GM23338 (cell line): Measurements from ENCODE around the gene OLA1. TPM values are rescaled to one million over a fixed set of nuclear protein-coding genes. Genes with fewer than 3 reads are reported as not detected.

Experiments
- ATAC-seq: fragments of 200-7000 bp; cut with Tn5 transposase; 3 replicates; pipeline ENCODE4 v1.9.1; 2020
- DNase-seq: peaks from one replicate; pipeline ENCODE4 v3.0.0-alpha.2; 2015; ENCODE audit warnings: low spot score
- H2AFZ ChIP-seq: fragments of 200-600 bp; sonication (generic); 2 replicates; pipeline ENCODE4 v1.8.0; 2016; ENCODE audit warnings: antibody characterized with exemption, mild to moderate bottlenecking, moderate library complexity
- H3F3A ChIP-seq: fragments of 200-600 bp; sonication (generic); replicated peaks from 2 replicates; pipeline ENCODE4 v1.8.0; 2017; ENCODE audit warnings: antibody characterized with exemption, mixed run types, low read depth
- H3K27ac ChIP-seq: fragments of 200-600 bp; sonication (generic); 2 replicates; pipeline ENCODE4 v1.6.1; 2016; ENCODE audit warnings: low read depth
- H3K27me3 ChIP-seq: fragments of 200-600 bp; sonication (generic); 2 replicates; pipeline ENCODE4 v1.8.0; 2016; ENCODE audit warnings: mild to moderate bottlenecking, mixed run types, moderate library complexity; ENCODE audit not compliant: insufficient read depth
- H3K36me3 ChIP-seq: fragments of 200-600 bp; sonication (generic); 2 replicates; pipeline ENCODE4 v1.8.0; 2016; ENCODE audit warnings: mild to moderate bottlenecking; ENCODE audit not compliant: insufficient read depth
- H3K4me1 ChIP-seq: fragments of 200-600 bp; sonication (generic); 2 replicates; pipeline ENCODE4 v1.8.0; 2016; ENCODE audit warnings: mild to moderate bottlenecking, moderate library complexity; ENCODE audit not compliant: insufficient read depth
- H3K4me2 ChIP-seq: fragments of 200-600 bp; sonication (generic); 2 replicates; pipeline ENCODE4 v1.7.1; 2017; ENCODE audit warnings: mixed run types
- H3K4me3 ChIP-seq: fragments of 200-600 bp; sonication (generic); 2 replicates; pipeline ENCODE4 v1.6.1; 2016; ENCODE audit warnings: mixed run types
- H3K79me2 ChIP-seq: fragments of 200-600 bp; sonication (generic); replicated peaks from 2 replicates; pipeline ENCODE4 v1.8.0; 2017; ENCODE audit warnings: mild to moderate bottlenecking; ENCODE audit not compliant: insufficient read depth
- H3K9me2 ChIP-seq: fragments of 200-600 bp; sonication (generic); 2 replicates; pipeline ENCODE4 v1.8.0; 2017; ENCODE audit not compliant: insufficient read depth
- H4K20me1 ChIP-seq: fragments of 200-600 bp; sonication (generic); replicated peaks from 2 replicates; pipeline ENCODE4 v1.8.0; 2017; ENCODE audit warnings: mild to moderate bottlenecking; ENCODE audit not compliant: insufficient read depth
- H3K27ac Mint-ChIP-seq: 2 replicates; pipeline ENCODE4 v1.8.0; 2020; ENCODE audit warnings: inconsistent platforms, mild to moderate bottlenecking, moderate library complexity, mixed read lengths
- H3K27me3 Mint-ChIP-seq: 3 replicates; pipeline ENCODE4 v1.8.0; 2022; ENCODE audit warnings: low read depth, mild to moderate bottlenecking, moderate library complexity, mixed read lengths, inconsistent platforms; ENCODE audit not compliant: insufficient read depth, poor library complexity
- H3K36me3 Mint-ChIP-seq: 3 replicates; pipeline ENCODE4 v1.8.0; 2021; ENCODE audit warnings: low read depth, mild to moderate bottlenecking, inconsistent platforms, moderate library complexity, mixed read lengths
- H3K4me1 Mint-ChIP-seq: 3 replicates; pipeline ENCODE4 v1.8.0; 2020; ENCODE audit warnings: mild to moderate bottlenecking, inconsistent platforms, mixed read lengths
- H3K4me3 Mint-ChIP-seq: 3 replicates; pipeline ENCODE4 v1.8.0; 2021; ENCODE audit warnings: moderate library complexity, mild to moderate bottlenecking, inconsistent platforms, mixed read lengths
- H3K9me3 Mint-ChIP-seq: 3 replicates; pipeline ENCODE4 v1.8.0; 2020; ENCODE audit warnings: moderate library complexity, mild to moderate bottlenecking, inconsistent platforms, mixed read lengths
- CREB1 ChIP-seq: fragments of 250-450 bp; sonication (Bioruptor Pico); IDR thresholded peaks from 2 replicates; pipeline ENCODE4 v1.5.0; 2020; ENCODE audit warnings: low read depth, mild to moderate bottlenecking, moderate library complexity
- EZH2 ChIP-seq: fragments of 200-600 bp; sonication (generic); IDR thresholded peaks from one replicate; pipeline ENCODE4 v1.8.0; 2017; ENCODE audit warnings: antibody characterized with exemption, mild to moderate bottlenecking, low read depth; ENCODE audit not compliant: unreplicated experiment
- EZH2phosphoT487 ChIP-seq: fragments of 200-600 bp; sonication (generic); IDR thresholded peaks from one replicate; pipeline ENCODE4 v1.8.1; 2018; ENCODE audit warnings: antibody characterized with exemption; ENCODE audit not compliant: unreplicated experiment
- JUNB ChIP-seq: IDR thresholded peaks from one replicate; pipeline ENCODE4 v1.6.1; 2016; ENCODE audit warnings: antibody characterized with exemption; ENCODE audit not compliant: unreplicated experiment
- NANOG ChIP-seq: IDR thresholded peaks from 2 replicates; pipeline ENCODE4 v1.6.1; 2016; ENCODE audit warnings: antibody characterized with exemption, borderline replicate concordance
- STAT1 ChIP-seq: IDR thresholded peaks from one replicate; pipeline ENCODE4 v1.6.1; 2016; ENCODE audit warnings: antibody characterized with exemption; ENCODE audit not compliant: unreplicated experiment
- ZNF114 ChIP-seq: fragments of 250-450 bp; sonication (Bioruptor Pico); IDR thresholded peaks from 2 replicates; pipeline ENCODE4 v1.5.0; 2020; ENCODE audit warnings: mild to moderate bottlenecking, moderate library complexity
- ZNF331 ChIP-seq: fragments of 250-450 bp; sonication (Bioruptor Pico); IDR thresholded peaks from 2 replicates; pipeline ENCODE4 v1.5.0; 2020; ENCODE audit warnings: low read depth, mild to moderate bottlenecking, moderate library complexity
- polyA plus RNA-seq: library from polyadenylated mRNA; unstranded; fragments of >200 nt; fragmentation: Nextera tagmentation; extraction: Ambion mirVana; gene quantifications from 2 replicates; pipeline ENCODE4 v1.2.1, GENCODE V29; 2016
- total RNA-seq: library from RNA; depleted of rRNA; stranded (reverse); fragments of >200 nt; shearing (Covaris generic); gene quantifications from 2 replicates; pipeline ENCODE4 v1.2.3, GENCODE V29; 2014
- TF ChIP-seq, protein P1 (sequence below): IDR thresholded peaks from 2 replicates; pipeline ENCODE4 v1.6.1; 2016; ENCODE audit warnings: antibody characterized with exemption
- TF ChIP-seq, protein P2 (sequence below): IDR thresholded peaks from one replicate; pipeline ENCODE4 v1.6.1; 2018; ENCODE audit warnings: antibody characterized with exemption; ENCODE audit not compliant: unreplicated experiment

Gene OLA1
- total and polyA plus RNA-seq, 2 experiments from 2014 or later, result 104 to 242 TPM

DNA sequence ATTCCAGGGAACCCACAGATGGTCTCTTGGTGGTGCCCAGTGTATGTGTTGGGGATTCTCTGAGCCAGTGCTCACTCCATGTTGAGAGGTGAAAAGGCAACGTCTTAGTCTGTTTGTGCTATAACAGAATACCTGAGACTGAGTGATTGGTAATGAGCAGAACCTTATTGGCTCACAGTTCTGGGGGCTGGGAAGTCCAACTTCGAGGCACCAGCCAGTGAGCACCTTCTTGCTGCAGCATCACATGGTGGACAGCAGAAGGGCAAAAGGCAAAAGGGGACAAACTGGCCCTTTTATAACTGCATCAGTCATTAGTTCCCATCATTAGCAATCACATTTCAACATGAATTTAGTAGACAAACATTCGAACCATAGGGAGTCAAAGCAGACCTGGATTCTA, 202.2 kb downstream of the OLA1 start:
- Mint-ChIP-seq H3K4me1 (peaks cover 9% of the 10 kb centered on the region), H3K9me3 (peaks cover 4% of the 10 kb centered on the region; the same call in 1 of the 3 replicates), H3K4me3 (no peak overlapping the region), H3K27me3 (no peaks in the 10 kb centered on the region), H3K36me3 (peaks cover 3% of the 10 kb centered on the region; the same call in 1 of the 3 replicates), H3K27ac (no peak overlapping the region)
- H3K4me2 ChIP-seq, result no peak overlapping the region
- no peaks in the 10 kb centered on the region for H3K27me3 ChIP-seq
- no peaks in the 10 kb centered on the region for H3K79me2 ChIP-seq
- ATAC-seq (no peak), DNase-seq (no peak)
- H3K4me3 ChIP-seq, result no peak overlapping the region
- H3K9me2 ChIP-seq, result 0 out of 2 replicates have a peak, but pooled peaks cover 5% of the 10 kb centered on the region
- H3K36me3 ChIP-seq, result no peaks in the 10 kb centered on the region
- H3K4me1 ChIP-seq, result peaks cover 4% of the 10 kb centered on the region
- no peaks in the 10 kb centered on the region; the same call in 1 of the 2 replicates for H3F3A ChIP-seq
- H4K20me1 ChIP-seq, result no peaks in the 10 kb centered on the region
- TF ChIP-seq JUNB (no peak), CREB1 (CRISPR knock-in tag) (no peak), STAT1 (no peak), ZNF114 (CRISPR knock-in tag) (no peak), ZNF331 (no peak), NANOG (no peak), EZH2phosphoT487 (no peak), EZH2 (no peak)
- TF ChIP-seq, protein P1, sequence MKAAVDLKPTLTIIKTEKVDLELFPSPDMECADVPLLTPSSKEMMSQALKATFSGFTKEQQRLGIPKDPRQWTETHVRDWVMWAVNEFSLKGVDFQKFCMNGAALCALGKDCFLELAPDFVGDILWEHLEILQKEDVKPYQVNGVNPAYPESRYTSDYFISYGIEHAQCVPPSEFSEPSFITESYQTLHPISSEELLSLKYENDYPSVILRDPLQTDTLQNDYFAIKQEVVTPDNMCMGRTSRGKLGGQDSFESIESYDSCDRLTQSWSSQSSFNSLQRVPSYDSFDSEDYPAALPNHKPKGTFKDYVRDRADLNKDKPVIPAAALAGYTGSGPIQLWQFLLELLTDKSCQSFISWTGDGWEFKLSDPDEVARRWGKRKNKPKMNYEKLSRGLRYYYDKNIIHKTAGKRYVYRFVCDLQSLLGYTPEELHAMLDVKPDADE, result no peak
- TF ChIP-seq, protein P2, sequence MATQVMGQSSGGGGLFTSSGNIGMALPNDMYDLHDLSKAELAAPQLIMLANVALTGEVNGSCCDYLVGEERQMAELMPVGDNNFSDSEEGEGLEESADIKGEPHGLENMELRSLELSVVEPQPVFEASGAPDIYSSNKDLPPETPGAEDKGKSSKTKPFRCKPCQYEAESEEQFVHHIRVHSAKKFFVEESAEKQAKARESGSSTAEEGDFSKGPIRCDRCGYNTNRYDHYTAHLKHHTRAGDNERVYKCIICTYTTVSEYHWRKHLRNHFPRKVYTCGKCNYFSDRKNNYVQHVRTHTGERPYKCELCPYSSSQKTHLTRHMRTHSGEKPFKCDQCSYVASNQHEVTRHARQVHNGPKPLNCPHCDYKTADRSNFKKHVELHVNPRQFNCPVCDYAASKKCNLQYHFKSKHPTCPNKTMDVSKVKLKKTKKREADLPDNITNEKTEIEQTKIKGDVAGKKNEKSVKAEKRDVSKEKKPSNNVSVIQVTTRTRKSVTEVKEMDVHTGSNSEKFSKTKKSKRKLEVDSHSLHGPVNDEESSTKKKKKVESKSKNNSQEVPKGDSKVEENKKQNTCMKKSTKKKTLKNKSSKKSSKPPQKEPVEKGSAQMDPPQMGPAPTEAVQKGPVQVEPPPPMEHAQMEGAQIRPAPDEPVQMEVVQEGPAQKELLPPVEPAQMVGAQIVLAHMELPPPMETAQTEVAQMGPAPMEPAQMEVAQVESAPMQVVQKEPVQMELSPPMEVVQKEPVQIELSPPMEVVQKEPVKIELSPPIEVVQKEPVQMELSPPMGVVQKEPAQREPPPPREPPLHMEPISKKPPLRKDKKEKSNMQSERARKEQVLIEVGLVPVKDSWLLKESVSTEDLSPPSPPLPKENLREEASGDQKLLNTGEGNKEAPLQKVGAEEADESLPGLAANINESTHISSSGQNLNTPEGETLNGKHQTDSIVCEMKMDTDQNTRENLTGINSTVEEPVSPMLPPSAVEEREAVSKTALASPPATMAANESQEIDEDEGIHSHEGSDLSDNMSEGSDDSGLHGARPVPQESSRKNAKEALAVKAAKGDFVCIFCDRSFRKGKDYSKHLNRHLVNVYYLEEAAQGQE, result no peak
- H3K27ac ChIP-seq, result no peak overlapping the region
- H2AFZ ChIP-seq, result no peak overlapping the region

DNA sequence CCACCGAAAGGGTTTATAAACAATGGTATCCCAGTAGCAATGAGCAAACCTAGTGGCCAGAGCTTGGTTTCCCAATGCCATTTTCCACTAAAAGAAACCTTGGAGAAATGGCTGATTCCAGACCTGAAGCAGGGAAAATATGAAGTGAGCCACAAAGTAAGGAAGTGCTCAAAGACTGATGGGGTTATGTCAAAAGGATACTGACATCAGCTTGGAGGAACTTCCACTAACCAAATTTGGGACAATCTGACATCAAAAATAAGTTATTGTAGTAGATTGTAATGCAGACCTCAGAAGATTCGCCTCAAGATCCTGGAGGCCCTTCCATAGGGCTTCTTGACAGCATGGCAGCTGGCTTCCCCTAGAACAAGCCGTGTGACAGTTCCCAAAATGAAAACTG, 203.8 kb downstream of the OLA1 start:
- H3K4me3 ChIP-seq, result no peak overlapping the region
- no peak overlapping the region for H3K27ac ChIP-seq
- Mint-ChIP-seq H3K36me3 (peaks cover 3% of the 10 kb centered on the region; the same call in 1 of the 3 replicates), H3K4me1 (peaks cover 12% of the 10 kb centered on the region), H3K9me3 (peaks cover 4% of the 10 kb centered on the region; the same call in 1 of the 3 replicates), H3K27ac (no peak overlapping the region), H3K4me3 (no peak overlapping the region), H3K27me3 (no peaks in the 10 kb centered on the region)
- DNase-seq (no peak), ATAC-seq (no peak)
- 0 out of 2 replicates have a peak, but pooled peaks cover 5% of the 10 kb centered on the region for H3K9me2 ChIP-seq
- peaks cover 9% of the 10 kb centered on the region for H3K4me1 ChIP-seq
- H3K79me2 ChIP-seq, result no peaks in the 10 kb centered on the region
- no peaks in the 10 kb centered on the region for H3F3A ChIP-seq
- no peak overlapping the region for H3K4me2 ChIP-seq
- no peaks in the 10 kb centered on the region for H4K20me1 ChIP-seq
- H3K36me3 ChIP-seq, result no peaks in the 10 kb centered on the region
- H3K27me3 ChIP-seq, result no peaks in the 10 kb centered on the region
- no peak overlapping the region for H2AFZ ChIP-seq
- no peak for TF ChIP-seq CREB1 (CRISPR knock-in tag)
- no peak for TF ChIP-seq STAT1
- TF ChIP-seq, protein P1, result no peak
- TF ChIP-seq ZNF114 (CRISPR knock-in tag), result no peak
